Stimulated activated naive CD8-positive, alpha-beta T cell treated with anti-CD3 and anti-CD28 coated beads, Interleukin-15, amount 100 ng/mL, for 72 hours (primary cell): ENCODE results near the gene PIK3R2.
A peak's percentile ranks its signal among the peaks of the same experiment; 100 is the strongest.
"Not testable (repeated sequence)": the region's sequence is repeated elsewhere in the genome, so short reads cannot be mapped to it uniquely, and the experiment has no call there.

ENCODE experiments used
- ATAC-seq: fragments of 150-1000 bp; cut with Tn5 transposase; 2 replicates; pipeline ENCODE4 v1.10.0; 2021; ENCODE audit warnings: mild to moderate bottlenecking, moderate library complexity
- DNase-seq, 2 donors: peaks; one replicate each; pipeline ENCODE4 v3.0.0; 2021 to 2022
- H3K27ac Mint-ChIP-seq, 2 donors: one replicate each; pipeline ENCODE4 v1.8.0; 2022; ENCODE audit warnings: mild to moderate bottlenecking in 2 of 2, mixed read lengths in 2 of 2, moderate library complexity in 2 of 2
- H3K27me3 Mint-ChIP-seq: one replicate; pipeline ENCODE4 v1.8.0; 2022; ENCODE audit warnings: mixed read lengths
- H3K4me1 Mint-ChIP-seq: one replicate; pipeline ENCODE4 v1.8.0; 2022; ENCODE audit warnings: mild to moderate bottlenecking, mixed read lengths
- H3K4me3 Mint-ChIP-seq, 2 donors: one replicate each; pipeline ENCODE4 v1.8.0; 2022; ENCODE audit warnings: mild to moderate bottlenecking in 2 of 2, mixed read lengths in 2 of 2, moderate library complexity in 1 of 2
- H3K9me3 Mint-ChIP-seq, 2 donors: one replicate each; pipeline ENCODE4 v1.8.0; 2022; ENCODE audit warnings: mixed read lengths in 2 of 2

PIK3R2 gene

GRCh38 chr19:18156841-18157464 lies 4.0 kb downstream of the PIK3R2 start:
- Mint-ChIP-seq H3K27ac (no peak overlapping the region), H3K27me3 (no peaks in the 10 kb centered on the region), H3K9me3 (no peaks in the 10 kb centered on the region), H3K4me1 (peaks cover 53% of the 10 kb centered on the region), H3K4me3 (no peak overlapping the region)
- ATAC-seq (no peak), DNase-seq (no peak)

- Mint-ChIP-seq H3K27ac (no peak overlapping the region), H3K4me3 (no peak overlapping the region), H3K27me3 (no peaks in the 10 kb centered on the region), H3K9me3 (no peaks in the 10 kb centered on the region), H3K4me1 (peaks cover 50% of the 10 kb centered on the region)
- ATAC-seq (no peak), DNase-seq (no peak)
These were observed 4.6 kb downstream of the PIK3R2 start for GRCh38 chr19:18157465-18158063.

- Mint-ChIP-seq H3K27me3 (no peaks in the 10 kb centered on the region), H3K4me3 (no peak overlapping the region), H3K4me1 (peaks cover 50% of the 10 kb centered on the region), H3K9me3 (no peaks in the 10 kb centered on the region), H3K27ac (no peak overlapping the region)
- ATAC-seq = no peak
- DNase-seq = no peak
These were observed 5.5 kb downstream of the PIK3R2 start for GRCh38 chr19:18158467-18158866.

- not testable (repeated sequence) for H3K27me3 Mint-ChIP-seq, H3K27ac Mint-ChIP-seq, ATAC-seq, DNase-seq, H3K4me3 Mint-ChIP-seq, H3K9me3 Mint-ChIP-seq
- H3K4me1 Mint-ChIP-seq = peaks cover 44% of the 10 kb centered on the region
These were observed 6.2 kb downstream of the PIK3R2 start for GRCh38 chr19:18159059-18159616.

GRCh38 chr19:18159810-18160209 lies 6.8 kb downstream of the PIK3R2 start:
- Mint-ChIP-seq H3K4me3 (peak overlapping the region in 1 of 2 donors; percentile 79), H3K27ac (no peak overlapping the region)
- no peak for DNase-seq

GRCh38 chr19:18160493-18160970 lies 7.6 kb downstream of the PIK3R2 start:
- DNase-seq (peak in 1 of 2 donors; percentile 31), ATAC-seq (peak; percentile 2)
- peak overlapping the region; percentile 90 to 97 for H3K27ac Mint-ChIP-seq
- H3K27me3 Mint-ChIP-seq = no peaks in the 10 kb centered on the region
- peaks cover 33% of the 10 kb centered on the region for H3K4me1 Mint-ChIP-seq
- H3K9me3 Mint-ChIP-seq = no peaks in the 10 kb centered on the region
- H3K4me3 Mint-ChIP-seq = peak overlapping the region; percentile 79 to 83

More at GRCh38 chr19:18159810-18160209, 6.8 kb downstream of the PIK3R2 start:
- no peak for ATAC-seq
- H3K4me1 Mint-ChIP-seq = peaks cover 38% of the 10 kb centered on the region
- no peaks in the 10 kb centered on the region for H3K9me3 Mint-ChIP-seq
- no peaks in the 10 kb centered on the region for H3K27me3 Mint-ChIP-seq

GRCh38 chr19:18160971-18161635 lies 8.1 kb downstream of the PIK3R2 start:
- H3K27me3 Mint-ChIP-seq = no peaks in the 10 kb centered on the region
- peaks cover 30% of the 10 kb centered on the region for H3K4me1 Mint-ChIP-seq
- ATAC-seq (peak; percentile 91), DNase-seq (peak; percentile 83 to 91)
- H3K9me3 Mint-ChIP-seq = no peaks in the 10 kb centered on the region
- peak overlapping the region; percentile 90 to 97 for H3K27ac Mint-ChIP-seq
- peak overlapping the region; percentile 79 to 83 for H3K4me3 Mint-ChIP-seq

GRCh38 chr19:18161636-18162002 lies 8.7 kb downstream of the PIK3R2 start:
- ATAC-seq = peak; percentile 21
- Mint-ChIP-seq H3K27ac (peak overlapping the region in 1 of 2 donors; percentile 19), H3K27me3 (no peaks in the 10 kb centered on the region), H3K4me3 (peak overlapping the region; percentile 37 to 59), H3K9me3 (no peaks in the 10 kb centered on the region), H3K4me1 (peaks cover 25% of the 10 kb centered on the region)
- DNase-seq = no peak

- no peak for ATAC-seq
- Mint-ChIP-seq H3K27ac (no peak overlapping the region), H3K4me1 (peaks cover 24% of the 10 kb centered on the region), H3K27me3 (no peaks in the 10 kb centered on the region), H3K4me3 (no peak overlapping the region), H3K9me3 (no peaks in the 10 kb centered on the region)
- DNase-seq = no peak
These were observed 11.1 kb downstream of the PIK3R2 start for GRCh38 chr19:18164072-18164471.

- H3K27me3 Mint-ChIP-seq = no peaks in the 10 kb centered on the region
- no peak overlapping the region for H3K27ac Mint-ChIP-seq
- DNase-seq = no peak
- peaks cover 15% of the 10 kb centered on the region for H3K4me1 Mint-ChIP-seq
- H3K4me3 Mint-ChIP-seq = no peak overlapping the region
- H3K9me3 Mint-ChIP-seq = no peaks in the 10 kb centered on the region
- no peak for ATAC-seq
These were observed 13.0 kb downstream of the PIK3R2 start for GRCh38 chr19:18165794-18166544.

- Mint-ChIP-seq H3K4me1 (peaks cover 14% of the 10 kb centered on the region), H3K4me3 (no peak overlapping the region), H3K27me3 (no peaks in the 10 kb centered on the region), H3K9me3 (no peaks in the 10 kb centered on the region), H3K27ac (no peak overlapping the region)
- ATAC-seq (no peak), DNase-seq (no peak)
These were observed 14.0 kb downstream of the PIK3R2 start for GRCh38 chr19:18167011-18167410.

- Mint-ChIP-seq H3K27ac (peak overlapping the region in 1 of 2 donors; percentile 48), H3K4me1 (peaks cover 18% of the 10 kb centered on the region), H3K27me3 (no peaks in the 10 kb centered on the region), H3K9me3 (no peaks in the 10 kb centered on the region), H3K4me3 (no peak overlapping the region)
- DNase-seq (peak; percentile 67 to 71), ATAC-seq (peak; percentile 94)
These were observed 15.1 kb downstream of the PIK3R2 start for GRCh38 chr19:18167975-18168645.

GRCh38 chr19:18168673-18169381 lies 15.9 kb downstream of the PIK3R2 start:
- Mint-ChIP-seq H3K9me3 (no peaks in the 10 kb centered on the region), H3K4me3 (no peak overlapping the region), H3K27me3 (no peaks in the 10 kb centered on the region), H3K27ac (no peak overlapping the region), H3K4me1 (peaks cover 26% of the 10 kb centered on the region)
- DNase-seq (no peak), ATAC-seq (no peak)

GRCh38 chr19:18170714-18171255 lies 17.8 kb downstream of the PIK3R2 start:
- H3K27me3 Mint-ChIP-seq = no peaks in the 10 kb centered on the region
- peaks cover 43% of the 10 kb centered on the region for H3K4me1 Mint-ChIP-seq
- no peak for ATAC-seq
- H3K4me3 Mint-ChIP-seq = no peak overlapping the region
- H3K27ac Mint-ChIP-seq = no peak overlapping the region
- DNase-seq = no peak
- H3K9me3 Mint-ChIP-seq = no peaks in the 10 kb centered on the region
